ENCODE results near the gene CYP26A1.

Gene CYP26A1

GRCh38 chr10:93073539-93074146, at the start of gene CYP26A1:
Gene CYP26A1 (plus strand): TSS chr10:93073893. CDS start chr10:93073935, 42 bp downstream.
- no peak for DNase-seq

GRCh38 chr10:93026072-93026471, 47.6 kb upstream of the CYP26A1 start:
- DNase-seq: no peak

GRCh38 chr10:93027508-93027907, 46.2 kb upstream of the CYP26A1 start:
- DNase-seq: no peak

GRCh38 chr10:93028883-93029282, 44.8 kb upstream of the CYP26A1 start:
- DNase-seq: no peak

- DNase-seq: no peak
Observed at GRCh38 chr10:93030409-93030808, 43.3 kb upstream of the CYP26A1 start.

- DNase-seq: no peak
Observed at GRCh38 chr10:93032105-93032808, 41.4 kb upstream of the CYP26A1 start.

GRCh38 chr10:93032809-93033137, 40.9 kb upstream of the CYP26A1 start:
- no peak for DNase-seq

GRCh38 chr10:93034426-93034825, 39.3 kb upstream of the CYP26A1 start:
- DNase-seq: no peak

- no peak for DNase-seq
Observed at GRCh38 chr10:93039110-93039509, 34.6 kb upstream of the CYP26A1 start.

- no peak for DNase-seq
Observed at GRCh38 chr10:93039721-93040120, 34.0 kb upstream of the CYP26A1 start.

- DNase-seq: no peak
Observed at GRCh38 chr10:93054486-93054885, 19.2 kb upstream of the CYP26A1 start.

- no peak for DNase-seq
Observed at GRCh38 chr10:93058139-93058538, 15.6 kb upstream of the CYP26A1 start.

GRCh38 chr10:93059975-93060886, 13.5 kb upstream of the CYP26A1 start, which contains the start of gene CYP26C1:
Gene CYP26C1 (plus strand): TSS chr10:93060798. CDS start chr10:93061264, 466 bp downstream.
- DNase-seq: no peak

- no peak for DNase-seq
Observed at GRCh38 chr10:93060887-93061593, 12.7 kb upstream of the CYP26A1 start.

GRCh38 chr10:93061594-93062513, 11.8 kb upstream of the CYP26A1 start:
- DNase-seq: no peak

- DNase-seq: no peak
Observed at GRCh38 chr10:93062514-93063143, 11.1 kb upstream of the CYP26A1 start.

- DNase-seq: no peak
Observed at GRCh38 chr10:93063144-93063976, 10.3 kb upstream of the CYP26A1 start.

- no peak for DNase-seq
Observed at GRCh38 chr10:93063977-93064660, 9.6 kb upstream of the CYP26A1 start.

- no peak for DNase-seq
Observed at GRCh38 chr10:93064874-93065660, 8.6 kb upstream of the CYP26A1 start.
